Panc1 (cell line): ENCODE measurements around the gene LIPK. TPM values are rescaled to one million over a fixed set of nuclear protein-coding genes. Genes with fewer than 3 reads are reported as not detected.
A peak's percentile ranks its signal among the peaks of the same experiment; 100 is the strongest.
"Not testable (repeated sequence)": the region's sequence is repeated elsewhere in the genome, so short reads cannot be mapped to it uniquely, and the experiment has no call there.

ENCODE experiments used
- ATAC-seq: fragments of 200-7000 bp; cut with Tn5 transposase; 2 replicates; pipeline ENCODE4 v1.9.1; 2020; ENCODE audit warnings: mild to moderate bottlenecking, moderate library complexity
- BruUV-seq: library from RNA; stranded (reverse); fragments of 400-500 nt; replicated peaks from 2 replicates; lab custom pipeline; 2021; lab: Mats Ljungman, UMichigan
- CTCF ChIA-PET: fragments of 300-600 bp; sonication (Branson Sonifier 250); formaldehyde crosslinking; loops from one replicate; lab custom pipeline; 2022; ENCODE audit warnings: antibody characterized with exemption; lab: Charles Lee
- POLR2A ChIA-PET: fragments of 300-600 bp; sonication (Branson Sonifier 250); formaldehyde crosslinking; loops from one replicate; lab custom pipeline; 2022; ENCODE audit warnings: antibody characterized with exemption; lab: Charles Lee
- DNase-seq: peaks from one replicate; pipeline ENCODE4 v3.0.0-alpha.2; 2010; ENCODE audit warnings: low read depth, low spot score
- H3K27ac ChIP-seq: 2 replicates; pipeline ENCODE4 v1.5.1; 2011; ENCODE audit warnings: mild to moderate bottlenecking, low read length, inconsistent platforms
- H3K27me3 ChIP-seq: fragments of 200-500 bp; sonication (Bioruptor generic); 2 replicates; pipeline ENCODE4 v1.6.0; 2014; ENCODE audit warnings: low read length, inconsistent platforms; ENCODE audit not compliant: control insufficient read depth, insufficient read depth
- H3K36me3 ChIP-seq: fragments of 200-500 bp; sonication (Bioruptor generic); 2 replicates; pipeline ENCODE4 v1.5.1; 2014; ENCODE audit warnings: inconsistent platforms, mild to moderate bottlenecking, low read length, moderate library complexity; ENCODE audit not compliant: control insufficient read depth, insufficient read depth
- H3K4me1 ChIP-seq: 2 replicates; pipeline ENCODE4 v1.5.1; 2011; ENCODE audit warnings: inconsistent platforms, mild to moderate bottlenecking, low read length, moderate library complexity; ENCODE audit not compliant: control insufficient read depth, insufficient read depth
- H3K4me3 ChIP-seq, 2 experiments: 2 replicates each; pipeline ENCODE4 v1.5.1; 2011 to 2012; ENCODE audit warnings: low read depth in 2 of 2, low read length in 2 of 2, mild to moderate bottlenecking in 2 of 2, inconsistent platforms in 1 of 2, moderate library complexity in 1 of 2
- H3K9me3 ChIP-seq: fragments of 200-500 bp; sonication (Bioruptor generic); 2 replicates; pipeline ENCODE4 v1.5.1; 2014; ENCODE audit warnings: low read depth, mild to moderate bottlenecking, inconsistent platforms, low read length, moderate library complexity; ENCODE audit not compliant: control insufficient read depth, insufficient read depth
- POLR2AphosphoS5 ChIP-seq: IDR thresholded peaks from 2 replicates; pipeline ENCODE4 v1.6.1; 2012; ENCODE audit warnings: mild to moderate bottlenecking, low read depth, low read length, moderate library complexity
- REST ChIP-seq, 2 experiments: IDR thresholded peaks; 2 replicates each; pipeline ENCODE4 v1.6.1; 2011 to 2012; ENCODE audit warnings: low read depth in 2 of 2, control low read depth in 1 of 2, low read length in 1 of 2, mild to moderate bottlenecking in 1 of 2, moderate library complexity in 1 of 2; ENCODE audit not compliant: insufficient read depth in 1 of 2
- SIN3A ChIP-seq: IDR thresholded peaks from 2 replicates; pipeline ENCODE4 v1.6.1; 2012; ENCODE audit warnings: low read depth, mild to moderate bottlenecking, low read length, moderate library complexity, borderline replicate concordance; ENCODE audit not compliant: insufficient read depth
- TCF7L2 ChIP-seq: IDR thresholded peaks from 2 replicates; pipeline ENCODE4 v1.6.1; 2011; ENCODE audit warnings: mild to moderate bottlenecking, low read depth, low read length, inconsistent platforms
- in situ Hi-C: cut with HindIII; loops from 2 replicates; pipeline ENCODE4 v1.10.0; 2016; ENCODE audit warnings: low sequenced_read_pairs, low pct_unique_long_range_greater_than_20kb
- intact Hi-C: fragments of 100-400 bp; cut with micrococcal nuclease; formaldehyde crosslinking; loops from one replicate; pipeline ENCODE4 v1.10.0; 2022; ENCODE audit not compliant: unreplicated experiment
- total RNA-seq: library from RNA; stranded (reverse); gene quantifications from one replicate; pipeline ENCODE4 v1.2.1, GENCODE V29; 2021; ENCODE audit not compliant: unreplicated experiment
- TF ChIP-seq, protein P1 (sequence below): fragments of 450-650 bp; IDR thresholded peaks from 2 replicates; pipeline ENCODE4 v1.5.1; 2017; ENCODE audit warnings: mild to moderate bottlenecking

Gene LIPK
- total RNA-seq, 1 experiment from 2014 or later: not detected

GRCh38 chr10:88702848-88703597 lies 3.0 kb upstream of the LIPK start:
- Histone ChIP-seq H3K36me3 (no peaks in the 10 kb centered on the region), H3K4me1 (peaks cover 23% of the 10 kb centered on the region), H3K27me3 (no peaks in the 10 kb centered on the region), H3K9me3 (no peaks in the 10 kb centered on the region), H3K4me3 (no peak overlapping the region), H3K27ac (peak overlapping the region; percentile 80)
- ATAC-seq (peak; percentile 94), DNase-seq (peak; percentile 57)
- TF ChIP-seq POLR2AphosphoS5: peak; percentile 48; the same call in 1 of the 2 replicates
- no peak for TF ChIP-seq REST (IDR thresholded peaks at IDR 0.05; ENCODE audit: insufficient read depth in 1 of 2, low read depth in 2 of 2, low read length in 1 of 2)
- TF ChIP-seq, protein P1, sequence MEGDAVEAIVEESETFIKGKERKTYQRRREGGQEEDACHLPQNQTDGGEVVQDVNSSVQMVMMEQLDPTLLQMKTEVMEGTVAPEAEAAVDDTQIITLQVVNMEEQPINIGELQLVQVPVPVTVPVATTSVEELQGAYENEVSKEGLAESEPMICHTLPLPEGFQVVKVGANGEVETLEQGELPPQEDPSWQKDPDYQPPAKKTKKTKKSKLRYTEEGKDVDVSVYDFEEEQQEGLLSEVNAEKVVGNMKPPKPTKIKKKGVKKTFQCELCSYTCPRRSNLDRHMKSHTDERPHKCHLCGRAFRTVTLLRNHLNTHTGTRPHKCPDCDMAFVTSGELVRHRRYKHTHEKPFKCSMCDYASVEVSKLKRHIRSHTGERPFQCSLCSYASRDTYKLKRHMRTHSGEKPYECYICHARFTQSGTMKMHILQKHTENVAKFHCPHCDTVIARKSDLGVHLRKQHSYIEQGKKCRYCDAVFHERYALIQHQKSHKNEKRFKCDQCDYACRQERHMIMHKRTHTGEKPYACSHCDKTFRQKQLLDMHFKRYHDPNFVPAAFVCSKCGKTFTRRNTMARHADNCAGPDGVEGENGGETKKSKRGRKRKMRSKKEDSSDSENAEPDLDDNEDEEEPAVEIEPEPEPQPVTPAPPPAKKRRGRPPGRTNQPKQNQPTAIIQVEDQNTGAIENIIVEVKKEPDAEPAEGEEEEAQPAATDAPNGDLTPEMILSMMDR: no peak
- TF ChIP-seq SIN3A: no peak
- TF ChIP-seq TCF7L2: peak; percentile 87
- CTCF ChIA-PET: no interaction called here
- POLR2A ChIA-PET: no interaction called here
- in situ Hi-C loops (no loop called here), intact Hi-C loops (no loop called here)
- BruUV-seq: no TSS peak

DNA sequence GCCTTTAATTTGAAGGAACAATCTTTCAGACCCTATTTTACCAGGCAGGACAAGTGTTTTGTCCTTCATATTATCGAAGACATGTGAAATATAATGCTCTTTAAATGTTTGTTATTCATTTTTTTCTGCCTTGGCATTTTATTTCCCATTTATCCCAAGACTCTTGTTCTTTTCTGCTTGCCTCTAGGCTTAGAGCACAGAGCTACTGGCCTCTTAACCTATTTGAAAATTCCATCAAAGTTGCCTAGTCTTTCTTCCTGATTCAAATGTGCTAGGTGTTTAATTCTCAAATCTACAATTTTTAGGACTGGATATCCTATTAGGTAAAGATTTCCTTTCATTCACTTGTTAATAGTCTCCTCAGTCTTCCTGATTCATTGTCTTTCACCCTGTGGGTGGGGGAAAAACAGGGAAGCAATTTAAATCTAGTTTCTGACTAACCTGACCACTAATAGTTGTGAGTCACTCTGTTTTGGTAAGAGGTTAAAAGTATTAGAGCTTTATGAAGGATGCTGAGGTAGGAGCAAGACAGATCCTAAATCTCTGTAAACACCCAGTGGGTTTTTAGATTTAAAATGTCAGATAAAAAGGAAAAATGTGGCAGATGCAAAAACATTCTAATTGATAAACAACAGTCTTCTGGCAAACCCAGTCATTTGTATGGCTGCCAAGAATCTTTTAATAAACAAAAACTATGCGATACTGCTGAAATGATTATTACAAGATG lies 1.5 kb downstream of the LIPK start:
- TF ChIP-seq, protein P1: no peak
- TF ChIP-seq POLR2AphosphoS5 (peak; percentile 52; the same call in 1 of the 2 replicates), REST (IDR thresholded peaks at IDR 0.05; ENCODE audit: insufficient read depth in 1 of 2, low read depth in 2 of 2, low read length in 1 of 2) (no peak), SIN3A (no peak), TCF7L2 (peak; percentile 84)
- DNase-seq (peak; percentile 70), ATAC-seq (peak; percentile 89)
- Histone ChIP-seq H3K27me3 (no peaks in the 10 kb centered on the region), H3K27ac (peak overlapping the region; percentile 71), H3K4me1 (peaks cover 18% of the 10 kb centered on the region), H3K36me3 (no peaks in the 10 kb centered on the region), H3K9me3 (no peaks in the 10 kb centered on the region), H3K4me3 (no peak overlapping the region)
- intact Hi-C loops: no loop called here
- CTCF ChIA-PET: no interaction called here
- POLR2A ChIA-PET: no interaction called here
- BruUV-seq: no TSS peak
- in situ Hi-C loops: no loop called here

GRCh38 chr10:88709361-88709760 lies 3.3 kb downstream of the LIPK start:
- BruUV-seq, ATAC-seq, H3K4me1 ChIP-seq, H3K27me3 ChIP-seq, H3K4me3 ChIP-seq, intact Hi-C loops, in situ Hi-C loops, DNase-seq, POLR2A ChIA-PET, H3K9me3 ChIP-seq, H3K36me3 ChIP-seq: not testable (repeated sequence)
- peak overlapping the region; percentile 55; the same call in 1 of the 2 replicates for H3K27ac ChIP-seq
- CTCF ChIA-PET: interaction anchor here (0.7 kb wide), 1 partner anchor 469 kb away, joined by 6 read pairs; no protein-coding TSS in a partner anchor
